Panc1 (cell line): ENCODE data around the gene IFITM1.

ENCODE experiments used
- SIN3A ChIP-seq: IDR thresholded peaks from 2 replicates; pipeline ENCODE4 v1.6.1; 2012; ENCODE audit warnings: low read depth, mild to moderate bottlenecking, low read length, moderate library complexity, borderline replicate concordance; ENCODE audit not compliant: insufficient read depth
- TCF7L2 ChIP-seq: IDR thresholded peaks from 2 replicates; pipeline ENCODE4 v1.6.1; 2011; ENCODE audit warnings: mild to moderate bottlenecking, low read depth, low read length, inconsistent platforms
- TF ChIP-seq, protein P1 (sequence below): fragments of 450-650 bp; IDR thresholded peaks from 2 replicates; pipeline ENCODE4 v1.5.1; 2017; ENCODE audit warnings: mild to moderate bottlenecking

DNA sequence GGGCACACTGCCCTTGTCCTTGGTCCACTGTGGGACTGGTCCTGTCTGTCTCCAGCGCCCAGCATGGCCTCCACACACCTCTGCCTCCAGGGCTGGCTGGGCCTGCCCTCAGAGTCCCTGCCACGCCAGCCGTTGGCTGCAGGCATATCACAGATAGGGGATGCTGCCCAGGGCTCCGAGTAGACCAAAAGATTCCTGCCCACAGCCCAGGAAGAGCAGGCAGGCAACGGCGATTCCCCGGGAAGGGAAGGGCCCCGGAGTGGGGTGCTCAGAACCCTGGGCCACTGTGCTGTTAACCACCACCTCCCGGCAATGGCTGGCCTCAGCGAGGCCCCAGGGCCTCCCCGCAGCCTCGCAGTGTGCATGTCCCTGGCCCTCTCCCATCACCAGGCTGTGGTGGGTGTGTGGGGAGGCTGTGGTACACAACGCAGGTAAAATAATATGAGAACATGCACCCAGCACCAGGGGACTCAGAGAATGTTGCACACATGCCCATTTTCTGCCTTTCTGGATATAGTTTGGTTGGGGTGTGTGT lies 16.7 kb upstream of the IFITM1 start:
- TF ChIP-seq, protein P1, sequence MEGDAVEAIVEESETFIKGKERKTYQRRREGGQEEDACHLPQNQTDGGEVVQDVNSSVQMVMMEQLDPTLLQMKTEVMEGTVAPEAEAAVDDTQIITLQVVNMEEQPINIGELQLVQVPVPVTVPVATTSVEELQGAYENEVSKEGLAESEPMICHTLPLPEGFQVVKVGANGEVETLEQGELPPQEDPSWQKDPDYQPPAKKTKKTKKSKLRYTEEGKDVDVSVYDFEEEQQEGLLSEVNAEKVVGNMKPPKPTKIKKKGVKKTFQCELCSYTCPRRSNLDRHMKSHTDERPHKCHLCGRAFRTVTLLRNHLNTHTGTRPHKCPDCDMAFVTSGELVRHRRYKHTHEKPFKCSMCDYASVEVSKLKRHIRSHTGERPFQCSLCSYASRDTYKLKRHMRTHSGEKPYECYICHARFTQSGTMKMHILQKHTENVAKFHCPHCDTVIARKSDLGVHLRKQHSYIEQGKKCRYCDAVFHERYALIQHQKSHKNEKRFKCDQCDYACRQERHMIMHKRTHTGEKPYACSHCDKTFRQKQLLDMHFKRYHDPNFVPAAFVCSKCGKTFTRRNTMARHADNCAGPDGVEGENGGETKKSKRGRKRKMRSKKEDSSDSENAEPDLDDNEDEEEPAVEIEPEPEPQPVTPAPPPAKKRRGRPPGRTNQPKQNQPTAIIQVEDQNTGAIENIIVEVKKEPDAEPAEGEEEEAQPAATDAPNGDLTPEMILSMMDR = no peak
- TF ChIP-seq SIN3A = no peak
- TF ChIP-seq TCF7L2 = no peak
